Endothelial cell of hepatic sinusoid (primary cell): Measurements from ENCODE around the gene ABCA2.

Source experiments
- in situ Hi-C: cut with HindIII; loops from 2 replicates; pipeline ENCODE4 v1.10.0; 2017; ENCODE audit warnings: low sequenced_read_pairs

ABCA2 gene

GRCh38 chr9:137002646-137003041, 25.4 kb downstream of the ABCA2 start:
- in situ Hi-C loops, result no loop called here

GRCh38 chr9:137001857-137002645, 26.0 kb downstream of the ABCA2 start:
- in situ Hi-C loops, result no loop called here

GRCh38 chr9:137000177-137000930, 27.7 kb downstream of the ABCA2 start:
- in situ Hi-C loops, result no loop called here

GRCh38 chr9:136997830-136998234, 30.2 kb downstream of the ABCA2 start:
- in situ Hi-C loops, result no loop called here

GRCh38 chr9:136997371-136997770, 30.7 kb downstream of the ABCA2 start:
- in situ Hi-C loops, result no loop called here

GRCh38 chr9:136996361-136997292, 31.4 kb downstream of the ABCA2 start, which contains the start of gene CLIC3:
TSS of gene CLIC3 (minus strand) at chr9:136996568. CDS start at chr9:136996543, 25 bp downstream.
- in situ Hi-C loops, result no loop called here

GRCh38 chr9:136995772-136996311, 32.2 kb downstream of the ABCA2 start:
- in situ Hi-C loops, result no loop called here

GRCh38 chr9:136995362-136995761, 32.7 kb downstream of the ABCA2 start:
- in situ Hi-C loops, result no loop called here

GRCh38 chr9:136994888-136995230, 33.2 kb downstream of the ABCA2 start:
- in situ Hi-C loops, result no loop called here

GRCh38 chr9:136994180-136994887, 33.7 kb downstream of the ABCA2 start:
- in situ Hi-C loops, result no loop called here

- in situ Hi-C loops, result no loop called here
Observed at GRCh38 chr9:136992819-136993369, 35.1 kb downstream of the ABCA2 start.

GRCh38 chr9:136991993-136992818, 35.8 kb downstream of the ABCA2 start, which contains the start of gene PAXX:
TSS of gene PAXX (plus strand) at chr9:136992422. CDS start at chr9:136992444, 22 bp downstream.
- in situ Hi-C loops, result no loop called here

GRCh38 chr9:136990242-136990911, 37.7 kb downstream of the ABCA2 start:
- in situ Hi-C loops, result no loop called here

- in situ Hi-C loops, result no loop called here
Observed at GRCh38 chr9:136988872-136989271, 39.2 kb downstream of the ABCA2 start.

- in situ Hi-C loops, result no loop called here
Observed at GRCh38 chr9:136985853-136986252, 42.2 kb downstream of the ABCA2 start.

GRCh38 chr9:136985027-136985602, 42.9 kb downstream of the ABCA2 start:
- in situ Hi-C loops, result no loop called here

- in situ Hi-C loops, result no loop called here
Observed at GRCh38 chr9:136984464-136985026, 43.5 kb downstream of the ABCA2 start.
